Smooth muscle cell (in vitro differentiated cells): ENCODE results near the gene ICA1L. TPM values are rescaled to one million over a fixed set of nuclear protein-coding genes. Genes with fewer than 3 reads are reported as not detected.

Experiments
- polyA plus RNA-seq: library from polyadenylated mRNA; unstranded; fragments of >200 nt; fragmentation: Nextera tagmentation; extraction: Ambion mirVana; gene quantifications from 2 replicates; pipeline ENCODE4 v1.2.1, GENCODE V29; 2016
- total RNA-seq: library from RNA; depleted of rRNA; stranded (reverse); fragments of >200 nt; gene quantifications from 2 replicates; pipeline ENCODE4 v1.2.3, GENCODE V29; 2014

Gene ICA1L
- total and polyA plus RNA-seq, 2 experiments from 2014 or later, result 0.66 to 5.8 TPM

Other genes with a start within 250 kb of the ICA1L start
- 11.1 and 12.3 TPM in 2 replicates for gene FAM117B, start 236.8 kb downstream of the ICA1L start, total RNA-seq
- gene FAM117B, start 236.8 kb downstream of the ICA1L start, polyA plus RNA-seq, result 5.4 and 8.0 TPM in 2 replicates
- 5.0 and 8.1 TPM in 2 replicates for gene WDR12, start 39.9 kb upstream of the ICA1L start, total RNA-seq
- gene WDR12, start 39.9 kb upstream of the ICA1L start, polyA plus RNA-seq, result 36.3 and 39.0 TPM in 2 replicates
- gene CARF, start 40.5 kb upstream of the ICA1L start, total RNA-seq, result 6.2 and 8.0 TPM in 2 replicates
- 0.60 and 1.6 TPM in 2 replicates for gene CARF, start 40.5 kb upstream of the ICA1L start, polyA plus RNA-seq
- 32.4 and 50.9 TPM in 2 replicates for gene NBEAL1, start 143.1 kb upstream of the ICA1L start, total RNA-seq
- gene NBEAL1, start 143.1 kb upstream of the ICA1L start, polyA plus RNA-seq, result 12.1 and 16.3 TPM in 2 replicates